SK-N-SH treated with all-trans-retinoic acid at 6 μM for 48 hours (cell line): ENCODE measurements around the gene STK4.

Experiments used
- ATAC-seq: fragments of 200-7000 bp; cut with Tn5 transposase; 3 replicates; pipeline ENCODE4 v1.9.1; 2020; ENCODE audit warnings: mild to moderate bottlenecking, moderate library complexity
- ARNTL ChIP-seq: fragments of 450-650 bp; formaldehyde crosslinking; IDR thresholded peaks from 2 replicates; pipeline ENCODE4 v1.5.0; 2020; ENCODE audit warnings: low read depth, mild to moderate bottlenecking, moderate library complexity, borderline replicate concordance
- CREB5 ChIP-seq: fragments of 250-450 bp; sonication (Bioruptor Pico); IDR thresholded peaks from 2 replicates; pipeline ENCODE4 v1.5.1; 2020; ENCODE audit warnings: low read depth, mild to moderate bottlenecking, moderate library complexity
- CSDC2 ChIP-seq: fragments of 250-450 bp; sonication (Bioruptor Pico); IDR thresholded peaks from 2 replicates; pipeline ENCODE4 v1.5.0; 2020; ENCODE audit warnings: mild to moderate bottlenecking, moderate library complexity
- CSRNP3 ChIP-seq: fragments of 250-450 bp; sonication (Bioruptor Pico); IDR thresholded peaks from 2 replicates; pipeline ENCODE4 v1.5.1; 2021; ENCODE audit warnings: mild to moderate bottlenecking, moderate library complexity
- GLIS3 ChIP-seq: fragments of 250-450 bp; sonication (Bioruptor Pico); IDR thresholded peaks from 2 replicates; pipeline ENCODE4 v1.5.0; 2020; ENCODE audit warnings: mild to moderate bottlenecking, moderate library complexity
- ISL1 ChIP-seq: fragments of 250-450 bp; sonication (Bioruptor Pico); IDR thresholded peaks from 2 replicates; pipeline ENCODE4 v2.1.2; 2022; ENCODE audit warnings: mild to moderate bottlenecking, moderate library complexity
- OSR1 ChIP-seq: fragments of 250-450 bp; sonication (Bioruptor Pico); IDR thresholded peaks from 2 replicates; pipeline ENCODE4 v1.8.0; 2022; ENCODE audit warnings: moderate library complexity, mild to moderate bottlenecking, inconsistent platforms
- PATZ1 ChIP-seq: fragments of 250-450 bp; sonication (Bioruptor Pico); IDR thresholded peaks from 2 replicates; pipeline ENCODE4 v1.8.0; 2020; ENCODE audit warnings: mild to moderate bottlenecking, moderate library complexity, borderline replicate concordance
- POU6F1 ChIP-seq: fragments of 250-450 bp; sonication (Bioruptor Pico); IDR thresholded peaks from 2 replicates; pipeline ENCODE4 v1.8.0; 2021; ENCODE audit warnings: low read depth, mild to moderate bottlenecking, moderate library complexity, borderline replicate concordance
- PPARA ChIP-seq: fragments of 250-450 bp; sonication (Bioruptor Pico); IDR thresholded peaks from 2 replicates; pipeline ENCODE4 v1.5.0; 2020; ENCODE audit warnings: mild to moderate bottlenecking, borderline replicate concordance
- RARB ChIP-seq: fragments of 250-450 bp; sonication (Bioruptor Pico); IDR thresholded peaks from 2 replicates; pipeline ENCODE4 v1.8.0; 2021; ENCODE audit warnings: mild to moderate bottlenecking, moderate library complexity
- TCF4 ChIP-seq: fragments of 250-450 bp; sonication (Bioruptor Pico); IDR thresholded peaks from 2 replicates; pipeline ENCODE4 v1.8.0; 2021; ENCODE audit warnings: mild to moderate bottlenecking, moderate library complexity, borderline replicate concordance
- TSHZ2 ChIP-seq: fragments of 250-450 bp; sonication (Bioruptor Pico); IDR thresholded peaks from 2 replicates; pipeline ENCODE4 v1.5.0; 2020; ENCODE audit warnings: mild to moderate bottlenecking, moderate library complexity
- ZFP3 ChIP-seq: fragments of 250-450 bp; sonication (Bioruptor Pico); IDR thresholded peaks from 2 replicates; pipeline ENCODE4 v1.5.0; 2020; ENCODE audit warnings: mild to moderate bottlenecking, moderate library complexity
- ZFP30 ChIP-seq: fragments of 450-650 bp; formaldehyde crosslinking; IDR thresholded peaks from 2 replicates; pipeline ENCODE4 v1.5.0; 2022; ENCODE audit warnings: mild to moderate bottlenecking, moderate library complexity
- ZNF565 ChIP-seq: fragments of 450-650 bp; formaldehyde crosslinking; conservative IDR thresholded peaks from 2 replicates; pipeline ENCODE4 v1.5.0; 2020; ENCODE audit warnings: low read depth, mild to moderate bottlenecking, moderate library complexity
- ZNF70 ChIP-seq: fragments of 450-650 bp; formaldehyde crosslinking; IDR thresholded peaks from 2 replicates; pipeline ENCODE4 v1.5.0; 2020; ENCODE audit warnings: mild to moderate bottlenecking, moderate library complexity

Gene STK4

GRCh38 chr20:45017281-45017680 lies 51.0 kb downstream of the STK4 start (continued):
- TF ChIP-seq PATZ1, result no peak

GRCh38 chr20:45017857-45018256 lies 51.5 kb downstream of the STK4 start:
- TF ChIP-seq ISL1 (CRISPR knock-in tag) (peak; percentile 72), ZFP3 (CRISPR knock-in tag) (no peak)
- no peak for ATAC-seq

- TF ChIP-seq ZNF565 (CRISPR knock-in tag), result no peak
- TF ChIP-seq ZFP30 (CRISPR knock-in tag), result no peak
- TF ChIP-seq ZNF70 (CRISPR knock-in tag), result no peak
- TF ChIP-seq CSRNP3 (CRISPR knock-in tag), result no peak
- no peak for TF ChIP-seq PATZ1
- no peak for TF ChIP-seq TSHZ2 (CRISPR knock-in tag)
- TF ChIP-seq POU6F1 (CRISPR knock-in tag), result no peak
- no peak for TF ChIP-seq PPARA (CRISPR knock-in tag)
- no peak for TF ChIP-seq GLIS3 (CRISPR knock-in tag)
- TF ChIP-seq RARB (CRISPR knock-in tag), result no peak
- no peak for TF ChIP-seq CSDC2
- TF ChIP-seq TCF4 (CRISPR knock-in tag), result no peak
- no peak for TF ChIP-seq OSR1 (CRISPR knock-in tag)
- TF ChIP-seq CREB5 (CRISPR knock-in tag), result no peak
- no peak for TF ChIP-seq ARNTL (CRISPR knock-in tag)
- peak; percentile 16; the same call in 2 of the 3 replicates for ATAC-seq
Observed at GRCh38 chr20:45019027-45019761, 52.9 kb downstream of the STK4 start.
